PC-3 (cell line): ENCODE data around the gene BLNK.

Source experiments
- CTCF ChIP-seq: fragments of 300-600 bp; sonication (generic); conservative IDR thresholded peaks from 2 replicates; pipeline ENCODE4 v1.5.1; 2017; ENCODE audit warnings: antibody characterized with exemption, low read depth, mild to moderate bottlenecking, low read length
- EZH2 ChIP-seq: fragments of 300-600 bp; sonication (generic); IDR thresholded peaks from one replicate; pipeline ENCODE4 v1.6.1; 2017; ENCODE audit warnings: antibody characterized with exemption, mild to moderate bottlenecking, low read length; ENCODE audit not compliant: unreplicated experiment
- EZH2phosphoT487 ChIP-seq: fragments of 300-600 bp; sonication (generic); IDR thresholded peaks from 2 replicates; pipeline ENCODE4 v1.6.1; 2018; ENCODE audit warnings: mild to moderate bottlenecking, antibody characterized with exemption, low read length, borderline replicate concordance

- TF ChIP-seq CTCF: no peak
- TF ChIP-seq EZH2phosphoT487: no peak
- TF ChIP-seq EZH2: no peak
Measured at GRCh38 chr10:96285331-96285752, 14.0 kb upstream of the BLNK start.
